ENCODE results near the gene RENBP. TPM values are rescaled to one million over a fixed set of nuclear protein-coding genes. Genes with fewer than 3 reads are reported as not detected.
A peak's percentile ranks its signal among the peaks of the same experiment; 100 is the strongest.

RENBP gene
- total RNA-seq, 5 donors from 2014 or later (not counting 1 experiment from before 2014, with no cell fraction given): 10.2 to 23.5 (median 19.5) TPM

- CTCF ChIA-PET: interaction anchor here (1.2 kb wide), 2 partner anchors 13 to 21 kb away, joined by 5 to 6 read pairs; no protein-coding TSS in a partner anchor
- Mint-ChIP-seq H3K9me3 (no peaks in the 10 kb centered on the region), H3K27ac (peak overlapping the region; percentile 96), H3K4me3 (peak overlapping the region; percentile 88 to 100 (median 100)), H3K27me3 (no peaks in the 10 kb centered on the region), H3K36me3 (no peaks in the 10 kb centered on the region), H3K4me1 (peaks cover 46 to 55% (median 50%) of the 10 kb centered on the region in 3 donors)
- Histone ChIP-seq H3K36me3 (ENCODE audit: control insufficient read depth in 2 of 2, extremely low read depth in 1 of 2, insufficient read depth in 1 of 2, low read length in 1 of 2) (peaks cover 4 to 5% of the 10 kb centered on the region in 2 donors), H3K27me3 (replicated peaks in 1 of 2; ENCODE audit: control insufficient read depth in 2 of 2, extremely low read depth in 1 of 2, insufficient read depth in 2 of 2, low read length in 1 of 2) (no peaks in the 10 kb centered on the region), H3K27ac (ENCODE audit: low read length) (peak overlapping the region; percentile 78), H3K9me3 (no peaks in the 10 kb centered on the region), H3K4me3 (ENCODE audit: control insufficient read depth in 1 of 2, extremely low read depth in 1 of 2, low read length in 1 of 2) (peak overlapping the region; percentile 55 to 99), H3K4me1 (ENCODE audit: control insufficient read depth in 1 of 2, extremely low read depth in 1 of 2, insufficient read depth in 2 of 2, low read length in 2 of 2) (peaks cover 6 to 62% of the 10 kb centered on the region in 2 experiments)
- POLR2A ChIA-PET: interaction anchor here (0.6 to 0.7 kb wide), 2 partner anchors 34 to 522 kb away, joined by 3 read pairs; partner anchors contain the start of genes NAA10 (in 1 of the 2) and SLC10A3 (in 1 of the 2)
- no peak for ATAC-seq (replicated peaks in 1 of 4)
- WGBS (ENCODE audit: insufficient coverage): 0% methylated on average over 3 of the region's 12 CpGs
- peak in 24 of 35 experiments; percentile 30 to 64 (median 48) for DNase-seq
Measured at GRCh38 chrX:153968754-153969124, 24.3 kb upstream of the RENBP start.

- Histone ChIP-seq H3K9me3 (no peaks in the 10 kb centered on the region), H3K4me1 (ENCODE audit: control insufficient read depth in 1 of 2, extremely low read depth in 1 of 2, insufficient read depth in 2 of 2, low read length in 2 of 2) (peaks cover 6 to 57% of the 10 kb centered on the region in 2 experiments), H3K36me3 (ENCODE audit: control insufficient read depth in 2 of 2, extremely low read depth in 1 of 2, insufficient read depth in 1 of 2, low read length in 1 of 2) (peaks cover 9% of the 10 kb centered on the region in 2 donors), H3K27me3 (replicated peaks in 1 of 2; ENCODE audit: control insufficient read depth in 2 of 2, extremely low read depth in 1 of 2, insufficient read depth in 2 of 2, low read length in 1 of 2) (no peaks in the 10 kb centered on the region), H3K27ac (ENCODE audit: low read length) (peak overlapping the region; percentile 78), H3K4me3 (ENCODE audit: control insufficient read depth in 1 of 2, extremely low read depth in 1 of 2, low read length in 1 of 2) (peak overlapping the region; percentile 55 to 99)
- ChIA-PET CTCF (interaction anchor here (0.6 to 1.7 kb wide), 6 partner anchors 13 to 113 kb away, joined by 4 to 9 read pairs (median 5); no protein-coding TSS in a partner anchor), POLR2A (interaction anchor here (0.6 kb wide), 2 partner anchors 34 to 43 kb away, joined by 3 read pairs; partner anchors contain the start of gene NAA10 (in 1 of the 2))
- 0% methylated on average over 5 of the region's 9 CpGs for WGBS (ENCODE audit: insufficient coverage)
- no peaks in the 10 kb centered on the region for H3K36me3 Mint-ChIP-seq
- H3K9me3 Mint-ChIP-seq: no peaks in the 10 kb centered on the region
- ATAC-seq (replicated peaks in 1 of 4) (no peak), DNase-seq (no peak)
- peaks cover 42 to 51% (median 45%) of the 10 kb centered on the region in 3 donors for H3K4me1 Mint-ChIP-seq
- H3K4me3 Mint-ChIP-seq: peak overlapping the region; percentile 88 to 100 (median 100)
- peak overlapping the region; percentile 96 for H3K27ac Mint-ChIP-seq
- H3K27me3 Mint-ChIP-seq: no peaks in the 10 kb centered on the region
Measured at GRCh38 chrX:153968255-153968654, 23.8 kb upstream of the RENBP start.

- whole genome bisulfite sequencing (ENCODE audit: insufficient coverage): 4% methylated on average over 4 of the region's 16 CpGs
- Mint-ChIP-seq H3K36me3 (no peaks in the 10 kb centered on the region), H3K27me3 (no peaks in the 10 kb centered on the region), H3K27ac (peak overlapping the region; percentile 96), H3K4me1 (peaks cover 39 to 47% (median 42%) of the 10 kb centered on the region in 3 donors), H3K4me3 (peak overlapping the region; percentile 88 to 100 (median 100)), H3K9me3 (no peaks in the 10 kb centered on the region)
- POLR2A ChIA-PET: interaction anchor here in 1 of 2 donors (0.6 kb wide), 1 partner anchor 43 kb away, joined by 3 read pairs; no protein-coding TSS in a partner anchor
- DNase-seq: peak in 7 of 35 experiments; percentile 19 to 55 (median 38)
- peaks cover 10 to 14% of the 10 kb centered on the region in 2 donors for H3K36me3 ChIP-seq (ENCODE audit: control insufficient read depth in 2 of 2, extremely low read depth in 1 of 2, insufficient read depth in 1 of 2, low read length in 1 of 2)
- ATAC-seq (replicated peaks in 1 of 4): no peak
- H3K4me1 ChIP-seq (ENCODE audit: control insufficient read depth in 1 of 2, extremely low read depth in 1 of 2, insufficient read depth in 2 of 2, low read length in 2 of 2): peaks cover 6 to 55% of the 10 kb centered on the region in 2 experiments
- no peaks in the 10 kb centered on the region for H3K9me3 ChIP-seq
- peak overlapping the region; percentile 55 to 99 for H3K4me3 ChIP-seq (ENCODE audit: control insufficient read depth in 1 of 2, extremely low read depth in 1 of 2, low read length in 1 of 2)
- peak overlapping the region; percentile 78 for H3K27ac ChIP-seq (ENCODE audit: low read length)
- no peaks in the 10 kb centered on the region for H3K27me3 ChIP-seq (replicated peaks in 1 of 2; ENCODE audit: control insufficient read depth in 2 of 2, extremely low read depth in 1 of 2, insufficient read depth in 2 of 2, low read length in 1 of 2)
- CTCF ChIA-PET: interaction anchor here (0.6 to 1.7 kb wide), 6 partner anchors 20 to 114 kb away, joined by 3 to 9 read pairs (median 5); no protein-coding TSS in a partner anchor
Measured at GRCh38 chrX:153967536-153968224, 23.2 kb upstream of the RENBP start.

- H3K4me1 ChIP-seq (ENCODE audit: control insufficient read depth in 1 of 2, extremely low read depth in 1 of 2, insufficient read depth in 2 of 2, low read length in 2 of 2): peaks cover 6 to 55% of the 10 kb centered on the region in 2 experiments
- DNase-seq (peak in 14 of 35 experiments; percentile 13 to 58 (median 28)), ATAC-seq (replicated peaks in 1 of 4) (no peak)
- WGBS (ENCODE audit: insufficient coverage): 40% methylated on average over 1 of the region's 14 CpGs
- H3K36me3 ChIP-seq (ENCODE audit: control insufficient read depth in 2 of 2, extremely low read depth in 1 of 2, insufficient read depth in 1 of 2, low read length in 1 of 2): peaks cover 10 to 21% of the 10 kb centered on the region in 2 donors
- peaks cover 39 to 47% (median 42%) of the 10 kb centered on the region in 3 donors for H3K4me1 Mint-ChIP-seq
- H3K36me3 Mint-ChIP-seq: no peaks in the 10 kb centered on the region
- peak overlapping the region; percentile 96 for H3K27ac Mint-ChIP-seq
- H3K27ac ChIP-seq (ENCODE audit: low read length): peak overlapping the region; percentile 78
- H3K4me3 Mint-ChIP-seq: peak overlapping the region; percentile 88 to 100 (median 100)
- H3K27me3 Mint-ChIP-seq: no peaks in the 10 kb centered on the region
- peak overlapping the region; percentile 55 to 99 for H3K4me3 ChIP-seq (ENCODE audit: control insufficient read depth in 1 of 2, extremely low read depth in 1 of 2, low read length in 1 of 2)
- POLR2A ChIA-PET: interaction anchor here in 1 of 2 donors (0.6 kb wide), 1 partner anchor 72 kb away, joined by 3 read pairs; no protein-coding TSS in a partner anchor
- no peaks in the 10 kb centered on the region for H3K27me3 ChIP-seq (replicated peaks in 1 of 2; ENCODE audit: control insufficient read depth in 2 of 2, extremely low read depth in 1 of 2, insufficient read depth in 2 of 2, low read length in 1 of 2)
- H3K9me3 ChIP-seq: no peaks in the 10 kb centered on the region
- CTCF ChIA-PET: interaction anchor here (1.2 to 1.7 kb wide), 3 partner anchors 20 to 39 kb away, joined by 3 to 5 read pairs (median 4); no protein-coding TSS in a partner anchor
- H3K9me3 Mint-ChIP-seq: no peaks in the 10 kb centered on the region
Measured at GRCh38 chrX:153966841-153967535, 22.5 kb upstream of the RENBP start.

- H3K27ac ChIP-seq (ENCODE audit: low read length): peak overlapping the region; percentile 78
- H3K4me3 ChIP-seq (ENCODE audit: control insufficient read depth in 1 of 2, extremely low read depth in 1 of 2, low read length in 1 of 2): no peak overlapping the region
- H3K36me3 Mint-ChIP-seq: no peaks in the 10 kb centered on the region
- CTCF ChIA-PET: interaction anchor here in 1 of 2 donors (1.2 kb wide), 1 partner anchor 19 kb away, joined by 3 read pairs; no protein-coding TSS in a partner anchor
- H3K4me1 Mint-ChIP-seq: peaks cover 39 to 47% (median 42%) of the 10 kb centered on the region in 3 donors
- WGBS (ENCODE audit: insufficient coverage): 100% methylated on average over 2 of the region's 15 CpGs
- peak overlapping the region in 2 of 3 donors; percentile 13 to 88 for H3K4me3 Mint-ChIP-seq
- POLR2A ChIA-PET: no interaction called here
- H3K4me1 ChIP-seq (ENCODE audit: control insufficient read depth in 1 of 2, extremely low read depth in 1 of 2, insufficient read depth in 2 of 2, low read length in 2 of 2): peaks cover 6 to 55% of the 10 kb centered on the region in 2 experiments
- no peaks in the 10 kb centered on the region for H3K27me3 ChIP-seq (replicated peaks in 1 of 2; ENCODE audit: control insufficient read depth in 2 of 2, extremely low read depth in 1 of 2, insufficient read depth in 2 of 2, low read length in 1 of 2)
- peak overlapping the region; percentile 96 for H3K27ac Mint-ChIP-seq
- no peaks in the 10 kb centered on the region for H3K9me3 ChIP-seq
- H3K27me3 Mint-ChIP-seq: no peaks in the 10 kb centered on the region
- ATAC-seq (replicated peaks in 1 of 4) (no peak), DNase-seq (no peak)
- H3K9me3 Mint-ChIP-seq: no peaks in the 10 kb centered on the region
- H3K36me3 ChIP-seq (ENCODE audit: control insufficient read depth in 2 of 2, extremely low read depth in 1 of 2, insufficient read depth in 1 of 2, low read length in 1 of 2): peaks cover 12 to 28% of the 10 kb centered on the region in 2 donors
Measured at GRCh38 chrX:153966283-153966688, 21.8 kb upstream of the RENBP start.

DNA sequence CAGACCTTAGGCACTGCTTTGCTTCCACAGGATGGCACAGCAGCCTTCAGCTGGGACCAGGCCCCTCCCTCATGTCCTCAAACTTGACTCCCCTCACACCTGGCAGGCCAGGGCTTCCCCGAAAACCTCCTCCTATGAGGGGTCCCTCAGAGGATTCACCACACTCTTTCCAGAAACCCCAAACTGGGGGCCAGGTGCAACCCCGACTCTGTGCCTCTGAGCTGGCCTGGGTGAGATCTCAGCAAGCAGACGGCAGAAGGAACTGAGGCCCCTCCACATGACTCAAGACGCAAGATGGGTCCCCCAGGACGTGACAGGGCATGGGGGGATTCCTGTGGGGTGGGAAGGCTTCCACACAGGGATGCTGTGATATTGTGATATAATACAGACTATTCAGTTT, 21.0 kb upstream of the RENBP start:
- 60% methylated on average over 2 of the region's 5 CpGs for WGBS (ENCODE audit: insufficient coverage)
- ATAC-seq (replicated peaks in 1 of 4): no peak
- Histone ChIP-seq H3K4me3 (ENCODE audit: control insufficient read depth in 1 of 2, extremely low read depth in 1 of 2, low read length in 1 of 2) (no peak overlapping the region), H3K27me3 (replicated peaks in 1 of 2; ENCODE audit: control insufficient read depth in 2 of 2, extremely low read depth in 1 of 2, insufficient read depth in 2 of 2, low read length in 1 of 2) (no peaks in the 10 kb centered on the region), H3K4me1 (ENCODE audit: control insufficient read depth in 1 of 2, extremely low read depth in 1 of 2, insufficient read depth in 2 of 2, low read length in 2 of 2) (peaks cover 6 to 55% of the 10 kb centered on the region in 2 experiments), H3K9me3 (no peaks in the 10 kb centered on the region), H3K36me3 (ENCODE audit: control insufficient read depth in 2 of 2, extremely low read depth in 1 of 2, insufficient read depth in 1 of 2, low read length in 1 of 2) (peaks cover 17 to 37% of the 10 kb centered on the region in 2 donors), H3K27ac (ENCODE audit: low read length) (peak overlapping the region; percentile 78)
- peaks cover 39 to 47% (median 42%) of the 10 kb centered on the region in 3 donors for H3K4me1 Mint-ChIP-seq
- peaks cover 4% of the 10 kb centered on the region for H3K36me3 Mint-ChIP-seq
- H3K27ac Mint-ChIP-seq: peak overlapping the region in 1 of 2 donors; percentile 96
- H3K9me3 Mint-ChIP-seq: no peaks in the 10 kb centered on the region
- H3K4me3 Mint-ChIP-seq: peak overlapping the region in 1 of 3 donors; percentile 88
- ChIA-PET CTCF (no interaction called here), POLR2A (no interaction called here)
- H3K27me3 Mint-ChIP-seq: no peaks in the 10 kb centered on the region
- no peak for DNase-seq

Measured in T-cell (primary cell).